GM21447 (cell line): ENCODE data around the gene ANKFY1.
"Not testable (repeated sequence)": the region's sequence is repeated elsewhere in the genome, so short reads cannot be mapped to it uniquely, and the experiment has no call there.

Source experiments
- ATAC-seq: cut with Tn5 transposase; IDR thresholded peaks from one replicate; pipeline ENCODE4 v1.9.1; 2021; ENCODE audit not compliant: unreplicated experiment

Gene ANKFY1

DNA sequence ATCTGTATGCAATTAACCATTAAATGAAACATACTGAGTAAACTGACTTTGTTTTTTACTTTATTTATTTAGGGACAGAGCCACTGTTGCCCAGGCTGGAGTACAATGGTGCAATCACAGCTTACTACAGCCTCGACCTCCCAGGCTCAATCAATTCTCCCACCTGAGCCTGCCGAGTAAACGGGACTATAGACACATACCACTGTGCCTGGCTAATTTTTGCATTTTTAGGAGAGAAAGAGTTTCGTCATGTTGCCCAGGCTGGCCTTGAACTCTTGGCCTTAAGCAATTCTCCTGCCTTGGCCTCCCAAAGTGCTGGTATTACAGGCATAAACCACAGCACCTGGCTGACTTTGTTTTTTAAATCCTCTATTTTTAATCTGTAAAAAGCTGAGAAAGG lies 42.6 kb downstream of the ANKFY1 start:
- ATAC-seq = no peak

DNA sequence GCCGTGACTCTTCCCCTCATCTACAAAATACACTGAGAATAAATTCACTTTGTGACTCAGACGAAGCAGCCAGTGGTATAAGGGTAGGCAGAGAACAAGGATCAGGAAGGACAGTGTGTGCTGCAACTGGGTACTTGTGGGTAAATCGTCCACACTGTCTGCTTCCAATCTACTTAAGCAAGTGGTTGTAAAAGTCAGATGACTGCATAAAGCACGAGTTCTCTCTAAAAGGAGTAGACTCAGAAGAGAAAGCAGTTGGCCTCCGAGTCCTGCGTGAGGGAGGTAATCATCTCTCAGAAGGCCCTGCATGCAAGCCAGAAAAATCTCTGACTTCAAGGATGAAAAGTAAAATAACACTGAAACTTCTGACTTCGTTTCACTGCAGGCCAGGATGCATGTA lies 43.1 kb downstream of the ANKFY1 start:
- no peak for ATAC-seq

DNA sequence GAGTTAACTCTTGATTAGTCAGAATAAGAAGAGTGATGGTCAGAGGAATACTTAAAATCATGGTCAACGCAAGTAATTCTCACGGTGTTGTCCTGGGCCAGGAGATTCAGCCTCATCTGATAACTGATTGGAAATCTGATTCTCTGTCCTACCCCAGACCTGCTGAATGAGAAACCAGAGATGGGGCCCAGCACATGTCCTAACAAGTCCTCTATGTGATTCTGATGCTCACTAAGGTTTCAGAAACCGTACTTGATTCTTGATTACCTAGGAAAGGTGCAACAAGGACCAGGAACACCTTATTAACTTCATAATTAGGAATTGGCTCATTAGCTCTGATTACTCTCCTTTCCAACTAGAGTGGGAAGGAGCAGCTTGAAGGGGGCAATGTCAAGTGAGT lies 44.5 kb downstream of the ANKFY1 start:
- no peak for ATAC-seq

DNA sequence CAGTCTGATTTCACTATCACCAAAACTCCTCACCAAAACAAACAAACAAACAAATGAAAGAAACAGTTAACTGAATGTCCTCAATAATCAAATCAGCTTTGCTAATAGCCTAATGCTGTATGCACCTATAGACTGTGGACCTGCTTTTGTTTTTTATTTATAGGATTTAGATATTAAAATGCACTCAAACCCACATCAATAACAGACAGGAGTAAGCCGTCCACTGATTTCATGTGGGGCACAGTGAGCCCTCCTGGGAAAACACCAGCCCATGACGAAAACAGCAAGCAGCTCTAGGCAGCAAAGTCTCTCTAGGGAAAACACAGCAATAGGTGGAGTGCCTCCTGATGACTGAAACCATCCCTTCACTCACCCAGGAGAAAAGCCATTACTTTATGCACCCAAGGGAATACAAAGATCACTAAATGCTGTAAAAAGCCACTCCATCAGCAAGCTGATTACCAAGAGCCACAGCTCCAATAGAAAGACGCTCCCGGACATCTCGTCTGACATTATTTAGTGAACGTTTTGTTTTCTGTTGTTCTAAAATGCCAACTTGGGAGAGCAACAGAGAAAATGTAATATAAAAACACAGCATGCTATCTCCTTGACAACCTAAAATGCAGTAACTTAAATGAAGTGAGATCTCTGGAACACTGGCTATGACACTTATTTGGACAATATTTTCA lies 47.8 kb downstream of the ANKFY1 start:
- no peak for ATAC-seq

DNA sequence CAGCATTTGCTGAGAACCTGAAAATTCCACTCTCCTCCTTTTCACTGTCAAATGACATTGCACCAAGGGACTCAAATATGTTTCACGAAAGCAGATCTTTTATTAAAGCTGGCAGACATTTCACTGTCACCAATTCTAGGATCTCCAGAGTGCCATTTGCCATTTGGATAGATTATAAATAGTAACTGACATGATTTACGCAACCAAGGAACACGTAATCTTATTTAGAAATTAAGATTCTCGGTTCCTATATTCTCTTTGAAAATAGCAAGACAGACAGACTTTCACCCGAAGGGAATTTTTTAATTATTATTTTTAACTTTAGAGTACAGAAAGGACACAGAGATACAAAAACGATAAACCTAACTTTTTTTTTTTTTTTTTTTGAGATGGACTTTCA lies 49.6 kb downstream of the ANKFY1 start:
- no peak for ATAC-seq

DNA sequence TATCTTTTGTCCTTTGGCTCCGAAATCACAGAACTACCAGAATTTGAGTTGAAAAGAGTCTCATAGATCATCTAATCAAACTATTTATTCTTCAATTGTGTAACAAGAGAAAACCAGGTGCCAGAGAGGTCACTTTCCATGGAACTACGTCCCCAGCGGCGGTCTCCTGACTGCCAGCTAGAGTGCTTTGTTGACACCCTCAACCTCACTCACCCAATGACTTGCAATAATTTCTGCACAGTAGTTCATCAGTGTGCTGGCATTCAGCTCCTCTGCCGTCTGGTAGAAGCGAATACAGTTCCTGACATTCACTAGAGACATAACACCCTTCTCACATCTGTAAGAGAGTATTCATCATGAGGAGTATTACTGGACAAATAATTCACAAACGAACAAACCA lies 54.2 kb downstream of the ANKFY1 start:
- ATAC-seq = no peak

DNA sequence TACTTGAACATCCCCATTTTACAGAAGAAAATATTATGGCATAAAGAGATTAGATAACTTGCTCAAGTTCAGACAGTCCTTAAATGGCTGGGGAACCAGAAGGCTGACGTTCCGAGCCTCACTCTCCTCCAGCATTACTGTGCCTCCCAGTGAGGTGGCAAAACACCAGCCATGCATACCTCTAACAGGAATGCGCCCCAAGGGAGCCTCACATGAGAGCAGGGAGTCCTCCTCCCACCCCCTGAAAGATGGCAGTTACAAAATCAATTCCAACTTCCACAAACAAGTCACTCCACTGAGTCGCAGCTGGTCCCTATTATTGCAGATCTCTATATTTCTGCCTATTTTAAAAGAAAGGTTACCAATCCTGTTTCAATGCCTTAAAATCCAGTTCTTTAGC lies 55.5 kb downstream of the ANKFY1 start:
- ATAC-seq = no peak

DNA sequence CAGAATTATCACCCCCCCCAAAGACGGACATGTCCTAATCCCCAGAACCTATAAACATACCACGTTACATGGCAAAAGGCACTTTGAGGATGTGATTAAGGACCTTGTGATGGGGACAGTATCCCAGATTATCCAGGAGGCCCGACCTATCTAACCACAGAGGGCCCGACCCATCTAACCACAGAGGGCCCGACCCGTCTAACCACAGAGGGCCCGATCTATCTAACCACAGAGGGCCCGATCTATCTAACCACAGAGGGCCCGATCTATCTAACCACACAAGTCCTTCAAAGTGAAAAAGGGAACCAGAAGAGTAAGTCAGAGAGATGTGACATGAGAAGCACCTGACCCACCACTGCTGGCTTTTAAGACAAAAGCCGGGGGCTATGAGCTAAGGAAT lies 56.8 kb downstream of the ANKFY1 start:
- no peak for ATAC-seq

DNA sequence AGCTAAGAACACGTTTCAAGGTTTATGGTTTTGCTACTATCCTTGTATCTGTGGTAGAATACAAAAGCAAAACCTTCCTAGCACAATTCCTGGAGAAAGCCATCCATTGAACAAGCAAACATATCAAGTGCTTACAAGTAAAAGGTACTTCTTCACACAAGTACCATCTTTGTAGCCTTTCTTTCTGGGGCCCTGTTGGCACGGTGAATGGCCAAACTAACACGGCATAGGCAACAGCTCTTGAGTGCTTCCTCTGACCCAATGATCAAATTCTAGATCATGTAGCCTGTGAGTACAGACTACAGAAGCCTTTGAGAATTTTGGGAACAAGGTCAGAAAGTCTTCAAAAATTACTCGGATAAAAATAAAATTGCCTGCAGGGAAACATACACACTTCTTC lies 57.9 kb downstream of the ANKFY1 start:
- ATAC-seq = no peak

DNA sequence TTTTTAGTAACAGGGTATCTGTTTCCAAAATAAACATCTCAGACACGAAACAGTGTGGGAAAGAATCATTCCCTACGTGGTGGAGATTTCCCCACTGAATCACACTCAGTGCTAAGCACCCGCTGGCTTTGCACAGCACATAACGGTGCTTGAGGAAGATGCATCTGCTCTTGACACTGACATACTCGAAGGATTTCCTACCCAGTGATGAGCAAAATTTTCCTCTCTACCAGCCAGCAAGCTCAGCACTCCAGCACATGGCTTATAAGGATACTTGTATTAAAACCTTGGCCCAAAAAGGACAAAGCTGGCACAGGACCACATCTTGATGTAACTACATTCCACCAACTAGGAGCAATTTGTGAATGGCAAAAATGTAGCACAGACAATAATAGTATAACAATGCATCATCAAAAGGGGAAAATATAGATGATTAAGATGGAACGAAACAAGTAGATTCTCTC lies 59.0 kb downstream of the ANKFY1 start:
- no peak for ATAC-seq

DNA sequence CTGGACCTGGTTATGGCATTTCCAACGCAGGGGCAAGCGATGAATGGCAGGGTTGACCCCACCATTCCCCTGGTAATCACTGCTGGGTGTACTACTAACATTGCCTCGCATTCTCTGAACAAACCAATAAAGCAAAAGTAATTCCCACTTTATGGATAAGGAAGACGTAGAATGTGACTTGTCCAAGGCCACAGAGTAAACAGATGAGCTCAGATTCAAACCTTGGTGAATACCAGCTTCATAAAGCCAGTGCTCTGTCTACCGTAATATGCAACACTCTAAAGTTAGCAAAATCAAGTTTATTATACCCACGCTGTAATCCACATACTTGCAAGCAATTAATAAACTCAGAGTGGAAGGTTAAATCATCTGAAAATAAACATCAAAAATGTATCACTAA lies 59.6 kb downstream of the ANKFY1 start:
- ATAC-seq = no peak

DNA sequence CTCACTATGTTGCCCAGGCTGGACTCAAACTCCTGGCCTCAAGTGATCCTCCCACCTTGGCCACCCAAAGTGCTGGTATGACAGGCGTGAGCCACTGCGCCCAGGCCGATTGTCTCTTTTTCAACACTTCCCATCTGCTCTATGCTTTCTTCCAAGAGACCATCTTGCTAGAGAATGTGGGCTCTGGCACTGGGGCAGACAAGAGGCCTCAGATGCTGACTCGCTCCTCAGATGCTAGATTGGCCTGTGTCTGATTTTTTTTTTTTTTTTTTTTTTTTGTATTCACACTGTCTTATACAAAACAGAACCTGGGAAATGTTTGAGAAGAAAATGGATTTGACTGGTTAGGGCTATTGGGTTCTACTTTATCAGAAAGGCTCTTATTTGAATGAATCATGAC lies 62.6 kb downstream of the ANKFY1 start:
- no peak for ATAC-seq

DNA sequence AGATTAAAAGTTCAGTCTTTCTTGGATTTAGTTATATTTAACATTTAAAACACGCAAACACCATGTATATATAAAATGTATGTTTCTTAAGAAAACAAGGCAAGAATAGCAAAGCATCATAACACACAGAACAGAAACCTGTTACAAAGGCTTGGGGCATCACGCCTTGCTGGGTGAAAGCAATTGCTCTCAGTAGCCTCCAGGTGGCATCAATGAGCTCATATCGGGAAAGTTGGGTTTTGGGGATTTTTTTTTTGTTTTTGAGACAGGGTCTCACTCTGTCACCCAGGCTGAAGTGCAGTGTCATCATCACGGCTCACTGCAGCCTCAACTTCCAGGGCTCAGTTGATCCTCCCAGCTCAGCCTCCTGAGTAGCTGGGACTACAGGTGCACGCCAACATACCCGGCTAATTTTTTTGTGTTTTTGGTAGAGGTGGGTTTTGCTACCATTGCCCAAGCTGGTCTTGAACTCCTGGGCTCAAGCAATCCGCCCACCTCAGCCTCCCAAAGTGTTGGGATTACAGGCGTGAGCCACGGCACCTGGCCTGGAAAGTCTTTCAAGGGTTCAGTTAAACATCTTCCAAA lies 63.9 kb downstream of the ANKFY1 start:
- no peak for ATAC-seq

DNA sequence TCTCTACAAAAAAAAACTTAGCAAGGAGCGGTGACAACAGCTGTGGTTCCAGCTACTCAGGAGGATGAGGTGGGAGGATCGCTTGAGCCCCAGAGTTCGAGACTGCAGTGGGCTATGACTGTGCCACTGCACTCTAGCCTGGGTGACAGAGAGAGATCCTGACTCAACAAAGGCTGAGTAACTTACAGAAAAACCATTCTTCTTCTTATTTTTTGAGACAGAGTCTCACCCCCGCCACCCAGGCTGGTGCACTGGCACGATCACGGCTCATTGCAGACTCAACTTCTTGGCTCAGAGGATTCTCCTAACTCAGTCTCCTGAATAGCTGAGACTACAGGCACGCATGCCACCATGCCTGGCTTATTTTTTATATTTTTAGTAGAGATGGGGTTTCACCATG lies 64.8 kb downstream of the ANKFY1 start:
- ATAC-seq = no peak

DNA sequence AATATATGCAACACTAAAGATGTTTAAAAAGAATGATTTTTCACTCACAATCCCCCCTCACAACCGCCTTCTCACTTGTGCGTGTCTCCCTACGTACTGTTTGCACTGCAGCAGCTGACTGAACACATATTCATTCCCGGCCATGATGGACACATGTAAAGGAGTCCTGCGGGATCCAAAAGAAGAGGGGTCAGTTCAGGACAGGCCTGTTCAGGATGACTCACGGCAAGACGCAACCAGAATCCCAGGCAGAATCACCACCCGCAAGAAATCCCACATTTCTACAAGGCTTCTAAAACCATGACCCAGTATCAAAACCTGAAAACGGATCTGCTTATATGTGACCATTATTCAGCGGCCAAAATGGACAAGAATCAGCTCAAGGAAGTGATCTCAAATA lies 68.5 kb downstream of the ANKFY1 start:
- ATAC-seq = no peak

DNA sequence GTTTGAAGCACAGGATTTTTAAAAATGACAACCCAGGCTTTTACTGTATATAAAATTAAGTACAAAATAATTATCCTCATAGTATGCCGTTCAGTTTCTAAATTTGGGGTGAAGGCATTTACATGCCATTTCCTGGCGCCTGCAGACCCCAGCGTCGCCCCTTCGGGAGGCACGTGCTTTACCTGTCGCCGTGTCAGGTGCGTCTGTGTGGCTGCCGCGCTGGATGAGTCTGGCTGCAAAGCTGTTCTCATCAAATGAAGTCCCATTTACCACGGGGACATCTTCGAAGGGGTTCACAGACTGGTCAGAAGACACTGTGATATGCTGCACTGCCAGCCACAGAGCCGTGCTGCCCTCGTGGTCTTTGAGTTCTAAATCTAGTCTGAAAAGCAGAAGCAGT lies 69.0 kb downstream of the ANKFY1 start:
- no peak for ATAC-seq

DNA sequence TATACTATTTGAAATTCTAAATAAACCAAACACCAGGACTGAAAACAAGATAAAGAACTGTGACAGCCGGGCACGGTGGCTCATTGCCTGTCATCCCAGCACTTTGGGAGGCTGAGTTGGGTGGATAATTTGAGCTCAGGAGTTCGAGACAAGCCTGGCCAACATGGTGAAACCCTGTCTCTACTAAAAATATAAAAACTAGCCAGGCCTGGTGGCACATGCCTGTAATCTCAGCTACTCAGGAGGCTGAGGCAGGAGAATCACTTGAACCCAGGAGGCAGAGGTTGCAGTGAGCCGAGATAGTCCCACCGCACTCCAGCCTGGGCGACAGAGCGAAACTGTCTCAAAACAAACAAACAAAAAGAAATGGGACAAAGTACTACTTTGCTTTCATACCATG lies 73.0 kb downstream of the ANKFY1 start:
- not testable (repeated sequence) for ATAC-seq

DNA sequence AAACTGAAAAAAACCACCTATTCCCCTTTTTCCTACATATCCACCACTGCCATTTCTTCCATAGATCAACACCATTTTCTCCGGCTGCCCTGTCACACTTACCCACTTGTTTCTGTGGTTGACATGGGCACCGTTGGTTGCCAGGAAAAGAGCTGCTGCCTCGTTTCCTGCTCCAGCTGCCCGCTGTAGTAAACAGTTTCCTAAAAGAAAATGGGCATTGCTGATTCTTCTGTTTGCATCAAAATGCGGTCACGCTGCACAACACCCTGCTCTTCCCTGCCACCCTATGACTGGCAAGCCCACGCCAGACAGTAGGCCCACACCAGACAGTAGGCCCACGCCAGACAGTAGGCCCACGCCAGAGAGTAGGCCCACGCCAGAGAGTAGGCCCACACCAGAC lies 74.5 kb downstream of the ANKFY1 start:
- ATAC-seq = no peak

DNA sequence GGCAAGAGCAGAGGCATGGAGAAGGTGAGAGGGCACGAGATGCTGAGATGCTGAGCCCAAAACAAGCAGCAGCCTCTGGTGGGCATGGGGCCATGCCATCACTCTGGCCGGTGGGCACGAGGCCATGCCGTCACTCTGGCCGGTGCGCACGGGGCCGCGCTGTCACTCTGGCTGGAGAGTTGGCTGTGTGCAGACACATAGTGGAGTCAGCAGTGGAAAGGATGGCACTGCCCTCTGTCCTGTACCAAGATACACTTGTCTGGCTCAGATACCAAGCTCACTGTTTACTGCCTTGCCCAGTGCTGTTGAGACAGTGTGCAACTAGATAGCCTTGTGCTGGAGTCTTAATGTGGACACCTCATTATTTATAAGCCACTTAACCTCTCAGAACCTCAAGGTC lies 75.7 kb downstream of the ANKFY1 start:
- ATAC-seq = no peak

DNA sequence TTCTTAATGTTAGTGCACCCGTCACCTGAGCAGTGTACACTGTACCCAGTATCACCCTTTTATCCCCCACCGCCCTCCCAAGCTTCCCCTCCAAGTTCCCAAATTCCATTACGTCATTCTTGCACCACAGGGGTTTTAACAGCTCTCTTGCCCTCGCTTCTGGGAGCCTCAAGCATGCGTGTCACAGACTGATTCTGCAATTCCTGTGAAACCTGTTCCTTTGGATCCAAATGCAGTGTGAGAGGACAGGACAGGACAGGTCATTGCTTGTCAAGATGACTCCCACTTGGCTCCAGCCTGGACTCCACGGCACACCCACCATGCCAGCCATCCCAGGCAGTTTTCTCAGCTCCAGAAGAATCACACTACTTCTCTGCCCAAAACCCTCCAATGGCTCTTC lies 76.7 kb downstream of the ANKFY1 start:
- no peak for ATAC-seq

DNA sequence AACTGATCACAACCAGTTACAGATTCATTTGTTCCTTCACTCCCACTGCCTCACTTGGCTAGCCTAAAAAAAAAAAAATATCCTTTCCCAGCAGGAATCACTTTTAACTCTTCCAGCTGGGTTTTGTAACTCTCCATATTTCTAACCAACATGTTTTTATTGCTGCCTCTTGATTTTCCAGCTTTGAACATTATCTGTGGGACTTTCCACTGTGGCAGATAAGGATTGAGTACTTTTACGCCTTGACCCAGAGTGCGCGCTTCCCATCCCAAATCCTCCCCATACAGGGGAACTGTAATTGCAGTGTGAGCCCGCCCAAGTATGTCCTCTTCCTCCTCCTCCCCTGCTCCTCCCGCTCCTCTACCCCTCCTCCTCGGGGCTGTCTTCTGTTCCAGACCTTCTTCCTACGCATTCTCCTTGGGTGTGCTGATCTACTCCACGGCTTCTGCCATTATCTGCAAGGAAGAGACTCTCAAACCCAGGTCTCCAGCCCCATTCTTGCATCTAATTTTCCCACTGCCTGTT lies 77.4 kb downstream of the ANKFY1 start:
- no peak for ATAC-seq

DNA sequence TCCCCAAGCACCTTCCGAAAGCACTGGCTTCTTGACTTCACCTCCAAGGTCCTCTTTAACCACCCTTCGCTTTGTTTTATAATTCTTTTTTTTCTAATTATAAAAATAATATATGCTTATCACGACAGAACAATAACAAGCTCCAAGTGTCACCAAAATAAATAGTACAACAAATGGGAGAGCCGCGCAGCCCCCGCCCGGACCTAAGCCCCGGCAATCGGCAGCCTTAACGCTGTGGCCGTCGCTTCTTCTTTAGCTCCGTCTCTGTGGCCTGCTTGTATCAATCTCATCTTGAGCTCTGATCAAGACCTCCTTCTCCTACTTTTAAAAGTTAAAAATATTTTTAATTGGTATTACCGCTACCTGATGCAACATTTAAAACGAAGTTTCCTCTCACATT lies 78.1 kb downstream of the ANKFY1 start:
- no peak for ATAC-seq

DNA sequence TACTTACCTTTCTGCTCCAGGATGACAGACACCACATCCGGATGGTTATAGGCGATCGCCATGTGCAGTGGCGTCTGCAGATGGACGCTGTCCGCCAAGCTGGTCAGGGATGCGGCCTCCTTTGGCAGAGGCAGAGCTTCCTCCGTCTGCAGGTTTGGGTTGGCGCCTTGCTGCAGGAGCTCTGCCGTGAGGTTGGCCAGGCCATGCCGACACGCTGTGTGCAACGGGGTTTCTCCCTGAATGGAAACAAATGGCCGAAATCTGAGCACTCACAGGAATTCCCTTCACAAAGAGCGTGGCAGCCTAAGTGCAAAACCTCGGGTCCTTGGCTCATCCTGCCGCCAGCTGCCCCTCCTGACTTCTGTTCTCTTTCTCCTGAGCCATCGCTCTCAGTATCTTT lies 79.0 kb downstream of the ANKFY1 start:
- ATAC-seq = no peak
